NCI-H128 (cell line): Measurements from ENCODE around the gene CTCFL.

Source experiments
- DNase-seq: peaks from one replicate; lab custom pipeline; 2025; ENCODE audit not compliant: unreplicated experiment; lab: John Stamatoyannopoulos, UW

The CTCFL gene

GRCh38 chr20:57468523-57469417 is 56.2 kb downstream of the CTCFL start:
- DNase-seq = no peak

GRCh38 chr20:57467742-57468141 is 57.2 kb downstream of the CTCFL start:
- DNase-seq = no peak

- no peak for DNase-seq
Observed at GRCh38 chr20:57465943-57466342, 59.0 kb downstream of the CTCFL start.

- DNase-seq = no peak
Observed at GRCh38 chr20:57465486-57465885, 59.5 kb downstream of the CTCFL start.

- no peak for DNase-seq
Observed at GRCh38 chr20:57464642-57465211, 60.2 kb downstream of the CTCFL start.

GRCh38 chr20:57462781-57463180 is 62.2 kb downstream of the CTCFL start:
- DNase-seq = no peak

GRCh38 chr20:57461726-57462125 is 63.2 kb downstream of the CTCFL start:
- DNase-seq = no peak

GRCh38 chr20:57460781-57461465 is 64.0 kb downstream of the CTCFL start:
- no peak for DNase-seq

- no peak for DNase-seq
Observed at GRCh38 chr20:57459897-57460296, 65.0 kb downstream of the CTCFL start.

- no peak for DNase-seq
Observed at GRCh38 chr20:57459278-57459677, 65.7 kb downstream of the CTCFL start.

GRCh38 chr20:57458400-57459160 is 66.4 kb downstream of the CTCFL start:
- DNase-seq = no peak

- no peak for DNase-seq
Observed at GRCh38 chr20:57457243-57458095, 67.5 kb downstream of the CTCFL start.

GRCh38 chr20:57456116-57456515 is 68.8 kb downstream of the CTCFL start:
- DNase-seq = no peak

GRCh38 chr20:57455386-57455785 is 69.6 kb downstream of the CTCFL start:
- no peak for DNase-seq

- DNase-seq = no peak
Observed at GRCh38 chr20:57451795-57452661, 72.9 kb downstream of the CTCFL start.

- DNase-seq = no peak
Observed at GRCh38 chr20:57451431-57451794, 73.5 kb downstream of the CTCFL start.

GRCh38 chr20:57450931-57451330 is 74.0 kb downstream of the CTCFL start:
- no peak for DNase-seq

- no peak for DNase-seq
Observed at GRCh38 chr20:57450419-57450818, 74.5 kb downstream of the CTCFL start.
